GM12878 (cell line): ENCODE data around the gene ARAP3. TPM values are rescaled to one million over a fixed set of nuclear protein-coding genes. Genes with fewer than 3 reads are reported as not detected.
A peak's percentile ranks its signal among the peaks of the same experiment; 100 is the strongest.

Source experiments
- ATAC-seq: fragments of 200-7000 bp; cut with Tn5 transposase; 3 replicates; pipeline ENCODE4 v1.9.1; 2020; ENCODE audit warnings: mild to moderate bottlenecking, moderate library complexity
- BruUV-seq: library from RNA; stranded (reverse); fragments of 400-500 nt; replicated peaks from 2 replicates; lab custom pipeline; 2021; lab: Mats Ljungman, UMichigan
- CTCF ChIA-PET: fragments of 300-600 bp; sonication (Branson Sonifier 250); formaldehyde crosslinking; extraction: SDS; loops from one replicate; lab custom pipeline; 2021; ENCODE audit warnings: inconsistent platforms; lab: Yijun Ruan, JAX
- POLR2A ChIA-PET: fragments of 350-600 bp; formaldehyde crosslinking; extraction: SDS; loops from one replicate; lab custom pipeline; 2021; ENCODE audit warnings: inconsistent platforms; lab: Charles Lee
- RAD21 ChIA-PET: fragments of 300-600 bp; sonication (Branson Sonifier 250); formaldehyde crosslinking; loops from one replicate; lab custom pipeline; 2023; ENCODE audit warnings: antibody characterized with exemption; ENCODE audit not compliant: unreplicated experiment; lab: Charles Lee
- SMC1A ChIA-PET: fragments of 300-600 bp; sonication (Branson Sonifier 250); formaldehyde crosslinking; loops from one replicate; lab custom pipeline; 2023; ENCODE audit not compliant: unreplicated experiment, uncharacterized antibody; lab: Charles Lee
- DNase-seq: peaks from one replicate; pipeline ENCODE4 v3.0.0-alpha.2; 2011; ENCODE audit warnings: low read depth, low spot score
- FAIRE-seq: peaks from 3 replicates; lab custom pipeline; 2011; peaks lifted over from hg19 to GRCh38; lab: Jason Lieb, UNC
- H2AFZ ChIP-seq: 2 replicates; pipeline ENCODE4 v1.6.0; 2011; ENCODE audit warnings: low read depth, low read length, control low read depth; ENCODE audit not compliant: control insufficient read depth
- H3K27ac ChIP-seq: 2 replicates; pipeline ENCODE4 v1.5.1; 2011; ENCODE audit warnings: control low read depth; ENCODE audit not compliant: control insufficient read depth, insufficient read depth
- H3K27me3 ChIP-seq, 2 experiments: replicated peaks in 1 of 2; 2 replicates each; pipeline versions ENCODE4 v1.6.0 to v1.6.1; 2011; ENCODE audit warnings: low read length in 1 of 2; ENCODE audit not compliant: control insufficient read depth in 2 of 2, insufficient read depth in 2 of 2
- H3K36me3 ChIP-seq, 2 experiments: 2 replicates each; pipeline ENCODE4 v1.5.1; 2011; ENCODE audit warnings: low read length in 1 of 2; ENCODE audit not compliant: control insufficient read depth in 2 of 2, insufficient read depth in 2 of 2
- H3K4me1 ChIP-seq: 2 replicates; pipeline ENCODE4 v1.6.1; 2011; ENCODE audit warnings: mild to moderate bottlenecking, low read length, moderate library complexity, mixed read lengths; ENCODE audit not compliant: control insufficient read depth, insufficient read depth
- H3K4me2 ChIP-seq: 2 replicates; pipeline ENCODE4 v1.6.0; 2011; ENCODE audit warnings: control low read depth; ENCODE audit not compliant: control insufficient read depth, insufficient read depth
- H3K4me3 ChIP-seq: fragments of 200-600 bp; sonication (generic); 2 replicates; pipeline ENCODE4 v1.5.1; 2016
- H3K79me2 ChIP-seq: 2 replicates; pipeline ENCODE4 v1.6.0; 2011; ENCODE audit warnings: low read length; ENCODE audit not compliant: control insufficient read depth, insufficient read depth
- H3K9ac ChIP-seq: 2 replicates; pipeline ENCODE4 v1.8.0; 2011; ENCODE audit warnings: low read length, control low read depth, mixed read lengths; ENCODE audit not compliant: control insufficient read depth, insufficient read depth
- H3K9me3 ChIP-seq: replicated peaks from 3 replicates; pipeline ENCODE4 v1.5.1; 2011; ENCODE audit warnings: mild to moderate bottlenecking, low read length; ENCODE audit not compliant: control insufficient read depth, insufficient read depth
- H4K20me1 ChIP-seq: 2 replicates; pipeline ENCODE4 v1.6.0; 2011; ENCODE audit not compliant: control insufficient read depth, insufficient read depth
- CBX5 ChIP-seq: sonication (generic); IDR thresholded peaks from 2 replicates; pipeline ENCODE4 v1.6.1; 2016; ENCODE audit warnings: low read depth, moderate library complexity, mild to moderate bottlenecking, inconsistent platforms
- EED ChIP-seq: sonication (generic); IDR thresholded peaks from 2 replicates; pipeline ENCODE4 v1.6.1; 2016; ENCODE audit warnings: antibody characterized with exemption, low read depth
- FOXK2 ChIP-seq: fragments of 450-650 bp; IDR thresholded peaks from 2 replicates; pipeline ENCODE4 v1.6.1; 2017; ENCODE audit warnings: mild to moderate bottlenecking, moderate library complexity
- GATAD2B ChIP-seq: fragments of 450-650 bp; conservative IDR thresholded peaks from 2 replicates; pipeline ENCODE4 v1.6.1; 2017; ENCODE audit warnings: low read depth, mild to moderate bottlenecking, moderate library complexity
- IKZF1 ChIP-seq: fragments of 450-650 bp; conservative IDR thresholded peaks from 2 replicates; pipeline ENCODE4 v1.6.1; 2017; ENCODE audit warnings: antibody characterized with exemption, mild to moderate bottlenecking
- IRF4 ChIP-seq: IDR thresholded peaks from 2 replicates; pipeline ENCODE4 v1.6.1; 2011; ENCODE audit warnings: low read depth, low read length
- MLLT1 ChIP-seq: fragments of 450-650 bp; IDR thresholded peaks from 2 replicates; pipeline ENCODE4 v1.6.1; 2016; ENCODE audit warnings: mild to moderate bottlenecking
- NKRF ChIP-seq: fragments of 450-650 bp; conservative IDR thresholded peaks from 2 replicates; pipeline ENCODE4 v1.6.1; 2017; ENCODE audit warnings: mild to moderate bottlenecking, moderate library complexity
- POLR2AphosphoS5 ChIP-seq: IDR thresholded peaks from 2 replicates; pipeline ENCODE4 v1.6.1; 2011; ENCODE audit warnings: mild to moderate bottlenecking, low read length, inconsistent platforms
- SP1 ChIP-seq: IDR thresholded peaks from one replicate; pipeline ENCODE4 v1.6.1; 2011; ENCODE audit warnings: low read depth, low read length
- SPI1 ChIP-seq: IDR thresholded peaks from 2 replicates; pipeline ENCODE4 v1.6.1; 2011; ENCODE audit warnings: low read depth, mild to moderate bottlenecking, low read length, moderate library complexity, borderline replicate concordance; ENCODE audit not compliant: insufficient read depth
- TCF3 ChIP-seq: IDR thresholded peaks from 2 replicates; pipeline ENCODE4 v1.6.1; 2012; ENCODE audit warnings: low read depth, mild to moderate bottlenecking, low read length, borderline replicate concordance; ENCODE audit not compliant: insufficient read depth
- ZSCAN29 ChIP-seq: fragments of 450-650 bp; IDR thresholded peaks from 2 replicates; pipeline ENCODE4 v1.6.1; 2017; ENCODE audit warnings: mild to moderate bottlenecking, moderate library complexity
- WGBS: methylation state at CpG from one replicate; pipeline ENCODE4 v1.1.6; 2016; ENCODE audit warnings: low lambda C conversion rate; ENCODE audit not compliant: insufficient replicate concordance, insufficient coverage; ENCODE audit errors: missing lambda C conversion rate; 5-methylcytosine and 5-hydroxymethylcytosine counted together
- in situ Hi-C: fragments of 300-500 bp; cut with MboI; formaldehyde crosslinking; loops from 9 replicates; pipeline ENCODE4 v1.14.3; 2018; ENCODE audit warnings: mixed read lengths
- intact Hi-C: fragments of 100-400 bp; cut with micrococcal nuclease; formaldehyde crosslinking; loops from one replicate; pipeline ENCODE4 v1.14.2; 2022; ENCODE audit not compliant: unreplicated experiment
- polyA plus RNA-seq, 11 experiments: library from polyadenylated mRNA; depleted of rRNA in 4 of 11; unstranded in 6 of 11; stranded (reverse) in 5 of 11; fragments of >200 nt; fragmentation: Nextera tagmentation in 4 of 11; fragmentation: Illumina TruSeq in 1 of 11; extraction: Ambion mirVana in 4 of 11; extraction: Trizol in 1 of 11; gene quantifications; 1 replicate in 1 of 11; 2 replicates in 10 of 11; pipeline versions ENCODE4 v1.2.1 to v1.2.3, GENCODE V29; 2011 to 2016; ENCODE audit warnings: inconsistent platforms in 2 of 11, missing spikeins in 2 of 11, low read depth in 1 of 11
- total RNA-seq, 4 experiments: library from RNA; depleted of rRNA in 3 of 4; stranded (reverse); fragments of >200 nt in 3 of 4; fragmentation: Illumina TruSeq in 1 of 4; extraction: Trizol in 1 of 4; gene quantifications; 2 replicates each; pipeline versions ENCODE4 v1.2.1 to v1.2.3, GENCODE V29; 2013 to 2021

Gene ARAP3
- total and polyA plus RNA-seq, 10 of the 15 experiments (the other 5 are each of a cell fraction or from before 2014, with no cell fraction given), result 0.01 to 0.08 TPM; not detected in 8

- H4K20me1 ChIP-seq, result no peaks in the 10 kb centered on the region
- SMC1A ChIA-PET, result interaction anchor here (0.9 to 14.0 kb wide), 7 partner anchors 10 to 59 kb away, joined by 3 to 245 read pairs (median 4); partner anchors contain the start of genes HDAC3 and RELL2
- TF ChIP-seq POLR2AphosphoS5 (no peak), IKZF1 (0 out of 2 replicates have a peak, but pooled peaks have one; percentile 4)
- POLR2A ChIA-PET, result interaction anchor here (1.1 to 13.9 kb wide), 7 partner anchors 10 to 42 kb away, joined by 5 to 215 read pairs (median 6); partner anchors contain the start of genes FCHSD1, HDAC3 and RELL2
- DNase-seq, result no peak
- BruUV-seq, result no TSS peak
- in situ Hi-C loops (loop anchor here (25.0 kb wide), 2 partner anchors 1211 to 1586 kb away; partner anchors contain the start of genes ANKHD1 and NRG2), intact Hi-C loops (no loop called here)
- no peak for ATAC-seq
- CTCF ChIA-PET, result interaction anchor here (0.8 to 15.5 kb wide), 12 partner anchors 10 to 256 kb away, joined by 3 to 517 read pairs (median 4); partner anchors contain the start of genes HDAC3 and RELL2
- RAD21 ChIA-PET, result interaction anchor here (1.0 to 3.7 kb wide), 10 partner anchors 11 to 345 kb away, joined by 3 to 79 read pairs (median 4); partner anchors contain the start of genes FCHSD1, HDAC3, RELL2 and RNF14
- no peaks in the 10 kb centered on the region for H3K9me3 ChIP-seq
- H3K4me3 ChIP-seq, result no peak overlapping the region
- peak overlapping the region; percentile 81 for H3K27ac ChIP-seq
- 0 out of 2 replicates have a peak overlapping the region, but pooled peaks have one; percentile 15 for H3K9ac ChIP-seq
- peaks cover under 1% of the 10 kb centered on the region; the same call in 1 of the 2 replicates for H3K79me2 ChIP-seq
- peaks cover 14% of the 10 kb centered on the region for H3K4me1 ChIP-seq
- 11% methylated on average over 5 of the region's 5 CpGs for WGBS
- H3K27me3 ChIP-seq, result no peaks in the 10 kb centered on the region
- no peak for FAIRE-seq
- H3K4me2 ChIP-seq, result peak overlapping the region; percentile 70
- no peak overlapping the region for H2AFZ ChIP-seq
- peaks cover 19 to 38% of the 10 kb centered on the region in 2 experiments for H3K36me3 ChIP-seq
Measured at GRCh38 chr5:141623611-141624010, 58.4 kb downstream of the ARAP3 start.

GRCh38 chr5:141623186-141623585 is 58.8 kb downstream of the ARAP3 start:
- FAIRE-seq, result peak; percentile 92
- in situ Hi-C loops (loop anchor here (25.0 kb wide), 2 partner anchors 1211 to 1586 kb away; partner anchors contain the start of genes ANKHD1 and NRG2), intact Hi-C loops (no loop called here)
- peak; percentile 75 for ATAC-seq
- H3K27ac ChIP-seq, result peak overlapping the region; percentile 81
- BruUV-seq, result no TSS peak
- peaks cover 4% of the 10 kb centered on the region for H3K79me2 ChIP-seq
- H3K4me1 ChIP-seq, result peaks cover 14% of the 10 kb centered on the region
- no peak overlapping the region for H3K4me3 ChIP-seq
- no peaks in the 10 kb centered on the region for H4K20me1 ChIP-seq
- DNase-seq, result peak; percentile 60
- SMC1A ChIA-PET, result interaction anchor here (0.9 to 14.0 kb wide), 7 partner anchors 10 to 59 kb away, joined by 3 to 245 read pairs (median 4); partner anchors contain the start of genes HDAC3 and RELL2
- no peak overlapping the region for H2AFZ ChIP-seq
- no peaks in the 10 kb centered on the region for H3K27me3 ChIP-seq
- peaks cover 16 to 38% of the 10 kb centered on the region in 2 experiments for H3K36me3 ChIP-seq
- POLR2A ChIA-PET, result interaction anchor here (0.9 to 13.9 kb wide), 8 partner anchors 10 to 42 kb away, joined by 4 to 215 read pairs (median 6); partner anchors contain the start of genes FCHSD1, HDAC3 and RELL2
- H3K9me3 ChIP-seq, result no peaks in the 10 kb centered on the region
- 0 out of 2 replicates have a peak overlapping the region, but pooled peaks have one; percentile 15 for H3K9ac ChIP-seq
- RAD21 ChIA-PET, result interaction anchor here (1.0 to 3.7 kb wide), 11 partner anchors 11 to 346 kb away, joined by 3 to 79 read pairs (median 4); partner anchors contain the start of genes FCHSD1, HDAC3, RELL2 and RNF14
- CTCF ChIA-PET, result interaction anchor here (0.8 to 15.5 kb wide), 13 partner anchors 9 to 256 kb away, joined by 3 to 517 read pairs (median 4); partner anchors contain the start of genes HDAC3 and RELL2
- peak overlapping the region; percentile 70 for H3K4me2 ChIP-seq
- TF ChIP-seq FOXK2, result no peak
- TF ChIP-seq MLLT1, result no peak
- no peak for TF ChIP-seq IRF4
- TF ChIP-seq SP1, result no peak
- TF ChIP-seq NKRF, result no peak
- no peak for TF ChIP-seq GATAD2B
- TF ChIP-seq EED, result 0 out of 2 replicates have a peak, but pooled peaks have one; percentile 15
- no peak for TF ChIP-seq ZSCAN29
- TF ChIP-seq TCF3, result no peak
- peak; percentile 87 for TF ChIP-seq SPI1
- TF ChIP-seq CBX5, result no peak
